ENCODE data around the gene DGKH.
"Not testable (repeated sequence)": the region's sequence is repeated elsewhere in the genome, so short reads cannot be mapped to it uniquely, and the experiment has no call there.

DGKH gene

GRCh38 chr13:42170029-42170428 is 121.6 kb downstream of the DGKH start:
- FAIRE-seq, result no peak

- no peak for FAIRE-seq
Measured at GRCh38 chr13:42173789-42174343, 125.4 kb downstream of the DGKH start.

DNA sequence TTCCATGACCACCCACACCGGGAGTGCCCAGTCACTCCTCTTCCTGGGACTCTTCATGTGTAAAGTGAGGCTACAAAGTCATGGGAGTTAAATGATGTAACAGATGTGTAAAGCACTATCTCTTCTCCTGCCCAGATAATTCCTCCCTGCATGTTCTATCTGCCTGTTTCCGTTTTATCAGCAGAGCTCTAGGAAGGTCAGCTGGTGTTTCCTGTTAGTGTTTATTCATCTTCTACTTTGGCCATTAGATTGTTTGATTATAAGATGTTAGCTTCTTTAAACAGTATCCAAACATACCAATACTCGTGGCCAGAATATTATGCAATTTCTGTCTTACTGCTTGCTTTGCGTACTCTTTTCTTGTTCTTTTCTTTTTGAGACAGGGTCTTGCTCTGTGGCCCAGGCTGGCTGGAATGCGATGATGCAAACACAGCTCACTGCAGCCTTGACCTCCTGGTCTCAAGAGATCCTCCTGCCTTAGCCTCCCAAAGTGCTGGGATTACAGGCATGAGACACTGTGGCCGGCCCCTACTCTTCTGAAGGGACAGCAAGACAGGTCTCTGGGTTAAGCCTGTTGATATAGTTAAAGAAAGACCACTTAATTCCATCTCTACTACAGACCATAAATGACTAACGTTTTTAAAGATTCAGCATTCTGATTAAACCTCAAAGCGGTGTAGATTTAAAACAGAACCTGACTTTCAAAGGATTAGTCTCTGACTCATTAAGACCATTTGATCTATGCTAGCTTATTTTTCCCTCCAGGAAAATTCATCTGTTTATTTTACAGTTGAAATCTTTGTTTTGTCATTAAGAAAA is 126.1 kb downstream of the DGKH start:
- peak; percentile 97 for FAIRE-seq

DNA sequence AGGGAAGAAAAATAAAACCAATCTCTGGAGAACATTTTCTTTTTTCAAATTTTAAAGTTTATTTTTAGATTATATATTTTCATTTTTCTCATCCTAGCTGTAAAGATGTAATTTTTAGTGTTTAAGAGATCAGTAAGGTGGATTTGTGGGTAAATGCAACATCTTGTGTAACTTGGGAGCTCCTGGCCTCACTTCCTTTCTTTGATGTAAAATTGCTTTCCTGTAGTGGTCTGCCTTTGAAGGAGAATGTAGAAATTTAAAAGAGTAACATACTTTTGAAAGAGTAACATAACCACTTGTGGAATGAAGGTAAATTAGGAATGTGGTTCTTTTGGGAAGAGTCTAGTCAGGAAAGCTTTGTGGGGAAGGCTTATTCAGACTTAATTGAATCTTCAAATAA is 127.8 kb downstream of the DGKH start:
- peak; percentile 51 for FAIRE-seq

DNA sequence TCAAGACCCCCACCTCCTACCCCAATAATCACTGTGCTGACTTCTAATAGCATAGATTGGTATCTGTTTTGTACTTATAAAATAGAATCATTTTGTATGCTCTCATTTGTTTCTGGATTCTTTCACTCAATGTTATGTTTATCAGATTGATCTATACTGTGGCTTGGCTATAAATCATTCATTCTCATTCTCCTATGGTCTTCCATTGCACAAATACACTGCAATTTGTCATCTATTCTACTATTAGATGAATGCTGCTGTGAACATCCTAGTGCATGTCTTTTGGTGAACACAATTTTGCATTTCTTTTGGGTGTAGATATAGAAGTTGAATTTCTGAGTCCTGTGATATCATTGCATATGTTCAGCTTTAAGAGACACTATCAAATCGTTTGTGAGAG is 128.7 kb downstream of the DGKH start:
- FAIRE-seq, result no peak

- FAIRE-seq, result no peak
Measured at GRCh38 chr13:42181381-42181953, 133.0 kb downstream of the DGKH start.

DNA sequence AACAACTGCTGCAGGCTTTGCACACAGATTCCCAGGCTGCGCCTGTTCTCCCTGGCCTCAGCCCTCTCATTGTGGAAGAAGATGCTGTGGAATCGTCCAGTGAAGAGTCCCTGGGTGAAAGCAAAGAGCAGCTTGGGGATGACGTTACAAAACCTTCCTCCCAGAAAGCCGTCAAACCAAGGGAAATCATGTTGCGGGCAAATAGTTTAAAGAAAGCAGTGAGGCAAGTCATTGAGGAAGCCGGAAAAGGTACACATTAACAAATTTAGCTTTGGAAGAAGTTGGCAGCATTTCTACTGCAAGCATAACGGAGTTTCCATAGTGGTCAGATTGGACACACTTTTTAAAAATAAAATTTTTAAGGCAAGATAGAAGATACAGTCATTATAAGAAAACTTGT is 140.6 kb downstream of the DGKH start:
- no peak for FAIRE-seq

GRCh38 chr13:42190529-42190928 is 142.1 kb downstream of the DGKH start:
- no peak for FAIRE-seq

GRCh38 chr13:42211704-42212464 is 163.4 kb downstream of the DGKH start:
- FAIRE-seq, result no peak

- no peak for FAIRE-seq
Measured at GRCh38 chr13:42214446-42214845, 166.0 kb downstream of the DGKH start.

- FAIRE-seq, result peak; percentile 4
Measured at GRCh38 chr13:42215578-42216421, 167.4 kb downstream of the DGKH start.

DNA sequence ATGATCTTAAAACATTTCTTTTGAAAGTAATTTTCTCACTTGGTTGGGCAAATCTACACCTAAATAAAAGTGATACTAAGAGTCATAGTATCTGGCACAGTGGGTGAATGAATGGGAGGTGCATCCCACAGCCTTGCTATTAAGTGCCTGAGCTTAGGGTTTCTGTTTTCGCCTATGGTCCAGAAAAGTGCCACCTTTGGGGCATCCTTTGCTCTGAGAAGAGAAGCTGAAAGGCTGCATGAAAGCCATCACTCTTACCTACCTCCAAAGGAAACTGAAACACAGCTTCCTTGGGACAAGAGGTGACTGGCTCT is 167.9 kb downstream of the DGKH start:
- FAIRE-seq, result no peak

DNA sequence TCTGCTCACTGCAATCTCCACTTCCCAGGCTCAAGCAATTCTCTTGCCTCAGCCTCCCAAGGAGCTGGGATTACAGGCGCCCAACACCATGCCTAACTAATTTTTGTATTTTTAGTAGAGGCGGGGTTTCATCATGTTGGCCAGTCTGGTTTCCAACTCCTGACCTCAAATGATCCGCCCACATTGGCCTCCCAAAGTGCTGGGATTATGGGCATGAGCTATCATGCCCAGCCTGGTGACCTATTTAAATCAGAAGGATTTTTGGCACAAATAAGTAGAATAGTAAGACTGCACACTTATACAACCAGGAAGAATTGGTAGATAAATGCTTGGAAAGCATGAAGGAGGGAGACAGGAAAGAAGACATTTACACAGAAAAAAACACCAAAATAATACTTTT is 170.1 kb downstream of the DGKH start:
- FAIRE-seq, result no peak

DNA sequence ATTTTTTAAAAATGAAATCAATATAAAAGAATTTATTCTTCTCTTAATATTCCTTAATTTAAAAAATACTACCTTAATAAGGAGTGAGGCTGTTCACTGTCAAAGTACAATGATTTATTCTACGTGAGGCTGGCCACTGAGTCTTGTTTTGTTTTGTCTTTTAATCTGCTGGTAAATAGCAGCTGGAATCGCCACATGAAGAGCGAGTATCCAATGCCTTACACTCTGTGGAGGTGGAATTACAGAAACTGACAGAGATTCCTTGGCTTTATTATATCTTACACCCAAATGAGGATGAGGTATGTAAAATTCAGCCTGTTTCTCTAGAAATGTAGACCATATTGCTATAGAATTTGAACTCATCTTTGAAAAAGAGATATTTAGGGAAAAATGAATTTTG is 170.6 kb downstream of the DGKH start:
- no peak for FAIRE-seq

- FAIRE-seq, result no peak
Measured at GRCh38 chr13:42219876-42220275, 171.4 kb downstream of the DGKH start.

- FAIRE-seq, result no peak
Measured at GRCh38 chr13:42221121-42221765, 172.8 kb downstream of the DGKH start.

GRCh38 chr13:42223681-42224080 is 175.2 kb downstream of the DGKH start:
- no peak for FAIRE-seq

- FAIRE-seq, result no peak
Measured at GRCh38 chr13:42225051-42225450, 176.6 kb downstream of the DGKH start.

GRCh38 chr13:42226759-42227158 is 178.3 kb downstream of the DGKH start:
- not testable (repeated sequence) for FAIRE-seq

GRCh38 chr13:42228527-42228926 is 180.1 kb downstream of the DGKH start:
- no peak for FAIRE-seq

DNA sequence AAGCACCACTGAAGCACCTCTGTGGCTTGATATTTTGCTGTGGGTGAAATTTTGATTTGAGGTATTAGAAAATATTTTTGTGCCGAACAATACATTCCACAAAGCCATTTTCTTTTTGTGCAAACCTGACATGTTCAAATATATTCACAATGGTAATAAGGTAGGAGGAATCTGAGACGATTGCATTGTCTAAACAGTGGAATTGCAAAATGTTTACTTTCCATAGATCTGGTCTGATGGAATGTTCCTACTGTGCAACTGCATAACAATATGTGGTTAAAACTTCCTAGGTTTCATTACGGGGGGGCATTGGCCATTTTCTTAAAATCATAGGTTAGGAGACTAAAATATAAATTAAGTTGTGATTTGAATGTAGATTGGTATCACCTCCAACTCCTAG is 180.8 kb downstream of the DGKH start:
- FAIRE-seq, result no peak

DNA sequence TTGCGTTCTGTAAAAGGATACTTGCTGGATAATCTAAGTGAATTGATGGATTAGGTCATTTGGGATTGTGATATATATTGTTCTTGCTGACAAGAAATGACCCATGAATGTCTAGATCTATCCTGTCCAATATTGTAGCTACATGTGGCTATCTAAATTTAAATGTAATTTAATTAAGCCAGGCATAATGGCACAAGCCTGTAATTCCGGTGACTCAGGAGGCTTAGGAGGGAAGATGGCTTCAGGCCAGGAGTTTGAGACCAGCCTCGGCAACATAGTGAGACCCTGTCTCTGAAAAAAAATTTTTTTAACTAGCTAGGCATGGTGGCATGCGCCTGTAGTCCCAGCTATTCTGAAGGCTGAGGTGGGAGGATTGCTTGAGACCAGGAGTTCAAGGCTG is 184.2 kb downstream of the DGKH start:
- FAIRE-seq, result no peak
